CD4-positive, alpha-beta memory T cell (primary cell): ENCODE measurements around the gene SNED1. TPM values are rescaled to one million over a fixed set of nuclear protein-coding genes. Genes with fewer than 3 reads are reported as not detected.

ENCODE experiments used
- CTCF ChIA-PET: fragments of 350-600 bp; sonication (Branson Sonifier 250); formaldehyde crosslinking; loops from one replicate; lab custom pipeline; 2021; ENCODE audit warnings: inconsistent platforms; ENCODE audit not compliant: partially characterized antibody; lab: Charles Lee
- POLR2A ChIA-PET: fragments of 350-600 bp; sonication (Branson Sonifier 250); formaldehyde crosslinking; loops from one replicate; lab custom pipeline; 2021; ENCODE audit not compliant: partially characterized antibody; lab: Charles Lee
- DNase-seq, 5 donors: peaks; one replicate each; pipeline versions ENCODE4 v3.0.0 to v3.0.0-alpha.2; 2020 to 2022; ENCODE audit warnings: mixed read lengths in 1 of 5
- H3K27ac ChIP-seq: one replicate; pipeline ENCODE4 v1.7.0; 2013; ENCODE audit warnings: low read depth, low read length
- H3K27me3 ChIP-seq: 2 replicates; pipeline ENCODE4 v1.7.0; 2013; ENCODE audit warnings: mild to moderate bottlenecking, low read length, moderate library complexity; ENCODE audit not compliant: insufficient read depth
- H3K36me3 ChIP-seq: 2 replicates; pipeline ENCODE4 v1.7.0; 2013; ENCODE audit warnings: mild to moderate bottlenecking, low read length, moderate library complexity; ENCODE audit not compliant: insufficient read depth
- H3K4me1 ChIP-seq: 2 replicates; pipeline ENCODE4 v1.7.0; 2013; ENCODE audit warnings: mild to moderate bottlenecking, low read length, moderate library complexity; ENCODE audit not compliant: insufficient read depth
- H3K4me3 ChIP-seq, 2 donors: one replicate each; pipeline ENCODE4 v1.7.0; 2013; ENCODE audit warnings: low read length in 2 of 2, mild to moderate bottlenecking in 1 of 2
- H3K9me3 ChIP-seq, 2 donors: one replicate each; pipeline ENCODE4 v1.7.0; 2013; ENCODE audit warnings: low read length in 2 of 2, control low read depth in 1 of 2; ENCODE audit not compliant: control insufficient read depth in 1 of 2
- H3K27ac Mint-ChIP-seq, 7 donors: one replicate each; pipeline ENCODE4 v1.8.0; 2020 to 2021; ENCODE audit warnings: mixed read lengths in 7 of 7, mild to moderate bottlenecking in 6 of 7, inconsistent platforms in 3 of 7, moderate library complexity in 3 of 7
- H3K27me3 Mint-ChIP-seq, 2 donors: one replicate each; pipeline ENCODE4 v1.8.0; 2020 to 2021; ENCODE audit warnings: mixed read lengths in 2 of 2
- H3K36me3 Mint-ChIP-seq, 2 donors: one replicate each; pipeline ENCODE4 v1.8.0; 2020 to 2021; ENCODE audit warnings: mixed read lengths in 2 of 2, inconsistent platforms in 1 of 2, mild to moderate bottlenecking in 1 of 2
- H3K4me1 Mint-ChIP-seq, 4 donors: one replicate each; pipeline ENCODE4 v1.8.0; 2020 to 2021; ENCODE audit warnings: mixed read lengths in 4 of 4, mild to moderate bottlenecking in 1 of 4
- H3K4me3 Mint-ChIP-seq, 8 donors: one replicate each; pipeline ENCODE4 v1.8.0; 2020 to 2021; ENCODE audit warnings: mixed read lengths in 8 of 8, mild to moderate bottlenecking in 7 of 8, moderate library complexity in 6 of 8, inconsistent platforms in 3 of 8
- H3K9me3 Mint-ChIP-seq, 8 donors: one replicate each; pipeline ENCODE4 v1.8.0; 2020 to 2021; ENCODE audit warnings: mixed read lengths in 8 of 8, mild to moderate bottlenecking in 5 of 8, inconsistent platforms in 3 of 8, moderate library complexity in 1 of 8
- intact Hi-C: fragments of 100-400 bp; cut with micrococcal nuclease; formaldehyde crosslinking; loops from one replicate; pipeline ENCODE4 v1.15.1; 2023
- polyA plus RNA-seq, 2 donors: library from polyadenylated mRNA; unstranded; fragments of 300-500 nt; fragmentation: Illumina TruSeq; gene quantifications; one replicate each; pipeline ENCODE4 v1.2.3, GENCODE V29; 2021
- total RNA-seq, 2 experiments: library from RNA; stranded (reverse); gene quantifications; one replicate each; pipeline ENCODE4 v1.2.3, GENCODE V29; 2021

SNED1 gene
- total and polyA plus RNA-seq, 4 experiments from 2014 or later: 1.6 to 90.1 (median 44.2) TPM

- DNase-seq: no peak
- peaks cover 40 to 91% (median 65%) of the 10 kb centered on the region in 4 donors for H3K4me1 Mint-ChIP-seq
- no peaks in the 10 kb centered on the region for H3K27me3 ChIP-seq
- intact Hi-C loops: no loop called here
- peaks cover 0 to 6% (median 1%) of the 10 kb centered on the region in 8 donors for H3K9me3 Mint-ChIP-seq
- no peak overlapping the region for H3K4me3 ChIP-seq
- H3K36me3 ChIP-seq: peaks cover 8% of the 10 kb centered on the region
- H3K27ac Mint-ChIP-seq: peak overlapping the region; percentile 69 to 99 (median 97)
- H3K4me3 Mint-ChIP-seq: peak overlapping the region in 5 of 8 donors; percentile 7 to 90 (median 44)
- H3K27ac ChIP-seq: no peak overlapping the region
- POLR2A ChIA-PET: interaction anchor here (1.0 to 17.2 kb wide), 6 partner anchors 14 to 111 kb away, joined by 3 to 299 read pairs (median 41); partner anchors contain the start of genes PASK and PPP1R7
- no peaks in the 10 kb centered on the region for H3K9me3 ChIP-seq
- H3K27me3 Mint-ChIP-seq: no peaks in the 10 kb centered on the region
- H3K4me1 ChIP-seq: peaks cover 83% of the 10 kb centered on the region
- CTCF ChIA-PET: interaction anchor here (1.2 kb wide), 1 partner anchor 28 kb away, joined by 3 read pairs; no protein-coding TSS in a partner anchor
- peaks cover 25 to 32% of the 10 kb centered on the region in 2 donors for H3K36me3 Mint-ChIP-seq
Measured at GRCh38 chr2:241107031-241107783, 108.8 kb downstream of the SNED1 start.

GRCh38 chr2:241108271-241109209 lies 110.1 kb downstream of the SNED1 start:
- peaks cover 40 to 86% (median 64%) of the 10 kb centered on the region in 4 donors for H3K4me1 Mint-ChIP-seq
- Histone ChIP-seq H3K4me3 (peak overlapping the region in 1 of 2 donors; percentile 64), H3K4me1 (peaks cover 83% of the 10 kb centered on the region), H3K27ac (peak overlapping the region; percentile 64), H3K9me3 (no peaks in the 10 kb centered on the region), H3K36me3 (peaks cover 8% of the 10 kb centered on the region), H3K27me3 (no peaks in the 10 kb centered on the region)
- H3K4me3 Mint-ChIP-seq: peak overlapping the region; percentile 82 to 98 (median 92)
- peaks cover 0 to 6% (median 1%) of the 10 kb centered on the region in 8 donors for H3K9me3 Mint-ChIP-seq
- CTCF ChIA-PET: interaction anchor here (1.1 to 2.0 kb wide), 2 partner anchors 30 to 42 kb away, joined by 3 to 5 read pairs; partner anchors contain the start of gene PPP1R7
- peak overlapping the region; percentile 93 to 99 (median 97) for H3K27ac Mint-ChIP-seq
- H3K36me3 Mint-ChIP-seq: peaks cover 25 to 35% of the 10 kb centered on the region in 2 donors
- H3K27me3 Mint-ChIP-seq: no peaks in the 10 kb centered on the region
- POLR2A ChIA-PET: interaction anchor here (0.6 to 17.2 kb wide), 13 partner anchors 7 to 207 kb away, joined by 3 to 299 read pairs (median 7); partner anchors contain the start of genes HDLBP, MTERF4, PASK and PPP1R7
- intact Hi-C loops: no loop called here
- peak; percentile 64 to 80 (median 71) for DNase-seq

GRCh38 chr2:241109210-241110088 lies 111.0 kb downstream of the SNED1 start:
- Mint-ChIP-seq H3K27me3 (no peaks in the 10 kb centered on the region), H3K27ac (peak overlapping the region; percentile 93 to 99 (median 97)), H3K4me3 (peak overlapping the region; percentile 89 to 98 (median 93)), H3K9me3 (peaks cover 0 to 6% (median 1%) of the 10 kb centered on the region in 8 donors), H3K36me3 (peaks cover 27 to 40% of the 10 kb centered on the region in 2 donors), H3K4me1 (peaks cover 38 to 79% (median 61%) of the 10 kb centered on the region in 4 donors)
- Histone ChIP-seq H3K27ac (peak overlapping the region; percentile 64), H3K9me3 (no peaks in the 10 kb centered on the region), H3K36me3 (peaks cover 8% of the 10 kb centered on the region), H3K4me1 (peaks cover 74% of the 10 kb centered on the region), H3K27me3 (no peaks in the 10 kb centered on the region), H3K4me3 (peak overlapping the region; percentile 46 to 64)
- CTCF ChIA-PET: interaction anchor here (1.1 to 2.0 kb wide), 2 partner anchors 31 to 41 kb away, joined by 3 to 5 read pairs; partner anchors contain the start of gene PPP1R7
- peak in 1 of 5 donors; percentile 26 for DNase-seq
- POLR2A ChIA-PET: interaction anchor here (1.0 to 17.2 kb wide), 15 partner anchors 8 to 549 kb away, joined by 3 to 299 read pairs (median 6); partner anchors contain the start of genes DUSP28, HDLBP, MTERF4 and PASK
- intact Hi-C loops: loop anchor here (2.0 kb wide), 1 partner anchor 15 kb away; no protein-coding TSS in a partner anchor

DNA sequence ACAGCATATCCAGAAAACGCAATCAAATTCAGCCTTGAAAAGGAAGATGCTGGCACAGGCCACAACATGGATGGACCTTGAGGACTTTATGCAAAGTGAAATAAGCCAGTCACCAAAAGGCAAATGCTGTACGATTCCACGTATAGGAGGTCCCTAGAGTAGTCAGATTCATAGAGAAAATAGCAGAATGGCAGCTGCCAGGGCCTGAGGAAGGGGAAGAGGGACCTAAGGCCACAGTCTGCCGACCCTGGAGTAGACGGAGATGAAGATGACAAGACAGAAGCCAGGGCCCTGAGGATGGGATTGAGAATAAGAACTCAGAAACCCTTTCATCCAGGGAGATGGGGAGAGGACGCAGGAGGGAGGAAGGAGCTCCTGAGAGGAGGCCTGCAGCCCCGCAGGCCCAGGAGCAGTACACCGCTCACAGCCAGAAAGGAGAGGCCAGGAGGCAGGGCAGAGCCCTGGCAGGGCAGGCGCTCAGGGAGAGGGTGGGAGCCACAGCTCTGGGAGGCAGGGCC lies 111.7 kb downstream of the SNED1 start:
- intact Hi-C loops: loop anchor here (2.0 kb wide), 1 partner anchor 15 kb away; no protein-coding TSS in a partner anchor
- Histone ChIP-seq H3K27me3 (no peaks in the 10 kb centered on the region), H3K36me3 (peaks cover 8% of the 10 kb centered on the region), H3K27ac (peak overlapping the region; percentile 64), H3K4me3 (peak overlapping the region; percentile 46 to 51), H3K9me3 (no peaks in the 10 kb centered on the region), H3K4me1 (peaks cover 67% of the 10 kb centered on the region)
- peaks cover 37 to 75% (median 59%) of the 10 kb centered on the region in 4 donors for H3K4me1 Mint-ChIP-seq
- peaks cover 34 to 47% of the 10 kb centered on the region in 2 donors for H3K36me3 Mint-ChIP-seq
- DNase-seq: peak in 1 of 5 donors; percentile 19
- ChIA-PET POLR2A (interaction anchor here (1.0 to 17.2 kb wide), 13 partner anchors 8 to 550 kb away, joined by 3 to 299 read pairs (median 10); partner anchors contain the start of genes DUSP28, HDLBP, MTERF4 and PASK), CTCF (interaction anchor here (1.3 to 2.0 kb wide), 2 partner anchors 8 to 31 kb away, joined by 4 to 5 read pairs; partner anchors contain the start of gene MTERF4)
- H3K9me3 Mint-ChIP-seq: peaks cover 0 to 6% (median 1%) of the 10 kb centered on the region in 8 donors
- H3K4me3 Mint-ChIP-seq: peak overlapping the region; percentile 89 to 98 (median 93)
- H3K27ac Mint-ChIP-seq: peak overlapping the region; percentile 93 to 99 (median 97)
- no peaks in the 10 kb centered on the region for H3K27me3 Mint-ChIP-seq

- Histone ChIP-seq H3K4me3 (peak overlapping the region; percentile 48 to 51), H3K27me3 (no peaks in the 10 kb centered on the region), H3K36me3 (peaks cover 8% of the 10 kb centered on the region), H3K27ac (peak overlapping the region; percentile 64), H3K9me3 (no peaks in the 10 kb centered on the region), H3K4me1 (peaks cover 60% of the 10 kb centered on the region)
- Mint-ChIP-seq H3K27ac (peak overlapping the region; percentile 93 to 99 (median 97)), H3K36me3 (peaks cover 36 to 49% of the 10 kb centered on the region in 2 donors), H3K4me1 (peaks cover 35 to 69% (median 53%) of the 10 kb centered on the region in 4 donors), H3K9me3 (peaks cover 0 to 6% (median 1%) of the 10 kb centered on the region in 8 donors), H3K27me3 (no peaks in the 10 kb centered on the region), H3K4me3 (peak overlapping the region; percentile 89 to 98 (median 93))
- intact Hi-C loops: loop anchor here (2.0 kb wide), 1 partner anchor 14 kb away; no protein-coding TSS in a partner anchor
- DNase-seq: peak in 1 of 5 donors; percentile 33
- CTCF ChIA-PET: interaction anchor here (1.3 kb wide), 1 partner anchor 9 kb away, joined by 4 read pairs; the partner anchor contains the start of gene MTERF4
- POLR2A ChIA-PET: interaction anchor here (1.0 to 17.2 kb wide), 12 partner anchors 9 to 550 kb away, joined by 3 to 299 read pairs (median 8); partner anchors contain the start of genes DUSP28, HDLBP, MTERF4 and PASK
Measured at GRCh38 chr2:241110607-241111439, 112.4 kb downstream of the SNED1 start.
